Keratinocyte (primary cell): ENCODE measurements around the gene SAMD11. TPM values are rescaled to one million over a fixed set of nuclear protein-coding genes. Genes with fewer than 3 reads are reported as not detected.

ENCODE experiments used
- DNase-seq: peaks from one replicate; pipeline ENCODE4 v3.0.0-alpha.2; 2011; ENCODE audit warnings: low read depth, missing footprints, low spot score
- FAIRE-seq: peaks from 2 replicates; lab custom pipeline; 2011; peaks lifted over from hg19 to GRCh38; lab: Jason Lieb, UNC
- H2AFZ ChIP-seq: 2 replicates; pipeline ENCODE4 v1.6.0; 2012; ENCODE audit warnings: low read length, control low read depth, inconsistent platforms; ENCODE audit not compliant: control insufficient read depth
- H3K27ac ChIP-seq: 2 replicates; pipeline ENCODE4 v1.5.1; 2011; ENCODE audit warnings: low read length; ENCODE audit not compliant: control insufficient read depth, insufficient read depth
- H3K27me3 ChIP-seq: 3 replicates; pipeline ENCODE4 v1.6.0; 2011; ENCODE audit warnings: low read length; ENCODE audit not compliant: control insufficient read depth, insufficient read depth; ENCODE audit errors: extremely low read depth
- H3K36me3 ChIP-seq, 2 experiments: 2 replicates in 1 of 2; 3 replicates in 1 of 2; pipeline ENCODE4 v1.5.1; 2011; ENCODE audit warnings: low read length in 2 of 2, mild to moderate bottlenecking in 1 of 2; ENCODE audit not compliant: control insufficient read depth in 2 of 2, insufficient read depth in 2 of 2; ENCODE audit errors: extremely low read depth in 1 of 2
- H3K4me1 ChIP-seq: 3 replicates; pipeline ENCODE4 v1.5.1; 2011; ENCODE audit warnings: low read length; ENCODE audit not compliant: control insufficient read depth, insufficient read depth; ENCODE audit errors: extremely low read depth
- H3K4me2 ChIP-seq: 3 replicates; pipeline ENCODE4 v1.6.0; 2011; ENCODE audit warnings: low read depth, low read length; ENCODE audit not compliant: control insufficient read depth, insufficient read depth; ENCODE audit errors: extremely low read depth
- H3K4me3 ChIP-seq, 3 experiments: fragments of 200-600 bp in 1 of 3; sonication (generic) in 1 of 3; 2 replicates in 2 of 3; 3 replicates in 1 of 3; pipeline ENCODE4 v1.5.1; 2011 to 2016; ENCODE audit warnings: low read length in 3 of 3, mild to moderate bottlenecking in 3 of 3, control low read depth in 2 of 3, inconsistent platforms in 1 of 3, low read depth in 1 of 3, mixed read lengths in 1 of 3, mixed run types in 1 of 3, moderate library complexity in 1 of 3; ENCODE audit not compliant: control insufficient read depth in 2 of 3, insufficient read depth in 2 of 3; ENCODE audit errors: extremely low read depth in 1 of 3
- H3K79me2 ChIP-seq: 2 replicates; pipeline ENCODE4 v1.6.0; 2012; ENCODE audit warnings: low read length; ENCODE audit not compliant: control insufficient read depth, insufficient read depth
- H3K9ac ChIP-seq: 3 replicates; pipeline ENCODE4 v1.6.0; 2011; ENCODE audit warnings: low read length; ENCODE audit not compliant: control insufficient read depth, insufficient read depth; ENCODE audit errors: extremely low read depth
- H3K9me1 ChIP-seq: 3 replicates; pipeline ENCODE4 v1.6.0; 2011; ENCODE audit warnings: low read length; ENCODE audit not compliant: control insufficient read depth, insufficient read depth; ENCODE audit errors: extremely low read depth
- H3K9me3 ChIP-seq: 2 replicates; pipeline ENCODE4 v1.5.1; 2012; ENCODE audit warnings: low read depth, low read length; ENCODE audit not compliant: control insufficient read depth
- H4K20me1 ChIP-seq: 3 replicates; pipeline ENCODE4 v1.6.0; 2011; ENCODE audit warnings: low read length; ENCODE audit not compliant: control insufficient read depth, insufficient read depth; ENCODE audit errors: extremely low read depth
- EZH2 ChIP-seq: IDR thresholded peaks from one replicate; pipeline ENCODE4 v1.6.1; 2012; ENCODE audit warnings: inconsistent platforms, mild to moderate bottlenecking, low read length, moderate library complexity
- dilution Hi-C: fragments of 300-500 bp; cut with MboI; formaldehyde crosslinking; loops from one replicate; pipeline ENCODE4 v1.7.0; 2020; ENCODE audit warnings: low sequenced_read_pairs; ENCODE audit not compliant: extremely low pct_ligation_motif_present
- polyA plus RNA-seq, 5 experiments: library from polyadenylated mRNA; depleted of rRNA in 3 of 5; stranded (reverse) in 3 of 5; stranded (forward) in 1 of 5; unstranded in 1 of 5; fragments of >200 nt; gene quantifications; 1 replicate in 1 of 5; 2 replicates in 3 of 5; 3 replicates in 1 of 5; pipeline versions ENCODE4 v1.2.1 to v1.2.3, GENCODE V29; 2011 to 2012; ENCODE audit warnings: missing spikeins in 2 of 5, low read depth in 1 of 5, low replicate concordance in 1 of 5
- TF ChIP-seq, protein P1 (sequence below), 3 experiments: IDR thresholded peaks in 1 of 3; conservative IDR thresholded peaks in 1 of 3; optimal IDR thresholded peaks in 1 of 3; 2 replicates in 2 of 3; 3 replicates in 1 of 3; pipeline versions ENCODE3 to v1.5.1; 2011; ENCODE audit warnings: low read length in 3 of 3, mild to moderate bottlenecking in 3 of 3, moderate library complexity in 2 of 3, control low read depth in 1 of 3, inconsistent platforms in 1 of 3; ENCODE audit not compliant: insufficient read depth in 2 of 3; ENCODE audit errors: extremely low read depth in 1 of 3

The SAMD11 gene
- polyA plus RNA-seq, 1 donor (not counting 4 experiments of a cell fraction or from before 2014, with no cell fraction given), result not detected

DNA sequence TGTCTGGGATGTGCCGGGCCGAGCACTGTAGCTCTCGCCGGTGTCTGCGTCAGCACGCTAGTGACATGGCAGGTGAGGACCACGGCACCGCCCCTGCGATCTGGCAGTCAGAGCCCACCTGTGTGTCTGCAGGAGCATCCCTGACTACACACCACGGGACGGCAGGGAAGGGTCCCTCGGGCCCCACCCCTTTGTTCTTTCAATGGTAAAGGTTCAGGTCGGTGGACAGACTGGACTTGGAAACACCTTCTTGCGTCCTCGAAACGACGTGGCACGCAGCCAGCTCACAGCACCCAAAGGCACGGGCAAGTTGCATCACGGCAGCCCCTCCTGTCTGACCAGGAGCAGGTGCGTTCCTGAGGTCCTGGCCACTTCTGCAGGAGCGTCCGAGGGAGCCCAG, 3.7 kb upstream of the SAMD11 start:
- H3K9me3 ChIP-seq, result no peaks in the 10 kb centered on the region
- no peak overlapping the region for H3K4me3 ChIP-seq
- H3K9ac ChIP-seq, result no peak overlapping the region
- no peak overlapping the region for H3K4me2 ChIP-seq
- no peak overlapping the region for H2AFZ ChIP-seq
- no peaks in the 10 kb centered on the region for H3K9me1 ChIP-seq
- no peak overlapping the region for H3K27ac ChIP-seq
- FAIRE-seq (no peak), DNase-seq (no peak)
- H3K79me2 ChIP-seq, result no peaks in the 10 kb centered on the region
- H4K20me1 ChIP-seq, result peaks cover 12% of the 10 kb centered on the region
- H3K27me3 ChIP-seq, result peaks cover 95% of the 10 kb centered on the region
- dilution Hi-C loops, result no loop called here
- H3K4me1 ChIP-seq, result peaks cover 8% of the 10 kb centered on the region
- TF ChIP-seq EZH2, result no peak
- TF ChIP-seq, protein P1, sequence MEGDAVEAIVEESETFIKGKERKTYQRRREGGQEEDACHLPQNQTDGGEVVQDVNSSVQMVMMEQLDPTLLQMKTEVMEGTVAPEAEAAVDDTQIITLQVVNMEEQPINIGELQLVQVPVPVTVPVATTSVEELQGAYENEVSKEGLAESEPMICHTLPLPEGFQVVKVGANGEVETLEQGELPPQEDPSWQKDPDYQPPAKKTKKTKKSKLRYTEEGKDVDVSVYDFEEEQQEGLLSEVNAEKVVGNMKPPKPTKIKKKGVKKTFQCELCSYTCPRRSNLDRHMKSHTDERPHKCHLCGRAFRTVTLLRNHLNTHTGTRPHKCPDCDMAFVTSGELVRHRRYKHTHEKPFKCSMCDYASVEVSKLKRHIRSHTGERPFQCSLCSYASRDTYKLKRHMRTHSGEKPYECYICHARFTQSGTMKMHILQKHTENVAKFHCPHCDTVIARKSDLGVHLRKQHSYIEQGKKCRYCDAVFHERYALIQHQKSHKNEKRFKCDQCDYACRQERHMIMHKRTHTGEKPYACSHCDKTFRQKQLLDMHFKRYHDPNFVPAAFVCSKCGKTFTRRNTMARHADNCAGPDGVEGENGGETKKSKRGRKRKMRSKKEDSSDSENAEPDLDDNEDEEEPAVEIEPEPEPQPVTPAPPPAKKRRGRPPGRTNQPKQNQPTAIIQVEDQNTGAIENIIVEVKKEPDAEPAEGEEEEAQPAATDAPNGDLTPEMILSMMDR (optimal IDR thresholded peaks at IDR 0.05 in 1 of 3, IDR thresholded peaks at IDR 0.05 in 1 of 3, conservative IDR thresholded peaks at IDR 0.05 in 1 of 3; ENCODE audit: extremely low read depth in 1 of 3, insufficient read depth in 2 of 3, low read length in 3 of 3), result no peak
- no peaks in the 10 kb centered on the region for H3K36me3 ChIP-seq

DNA sequence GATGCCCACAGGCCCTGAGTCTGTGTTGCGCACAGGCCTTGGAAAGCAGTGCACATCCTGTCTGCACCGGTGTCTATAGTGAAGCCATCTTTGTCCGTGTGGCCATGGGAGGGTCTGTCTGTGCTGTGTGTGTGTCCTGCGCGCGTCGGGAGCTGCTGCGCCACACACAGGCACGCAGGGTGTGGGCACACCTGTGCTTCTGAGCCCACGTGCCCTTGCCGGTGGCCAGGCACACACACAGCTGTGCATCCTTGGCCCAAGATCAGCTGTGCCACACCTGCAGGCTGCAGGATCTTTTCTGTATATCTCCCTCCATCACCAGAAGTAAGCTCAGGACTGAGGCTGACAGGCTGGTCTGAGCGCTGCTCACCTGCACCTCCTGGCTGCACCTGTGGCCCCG, 3.2 kb upstream of the SAMD11 start:
- Histone ChIP-seq H3K4me1 (peaks cover 8% of the 10 kb centered on the region), H3K79me2 (no peaks in the 10 kb centered on the region), H3K9me3 (no peaks in the 10 kb centered on the region), H3K9ac (no peak overlapping the region), H3K27ac (no peak overlapping the region), H3K27me3 (peaks cover 95% of the 10 kb centered on the region), H3K4me3 (no peak overlapping the region), H2AFZ (no peak overlapping the region), H3K9me1 (no peaks in the 10 kb centered on the region), H3K36me3 (no peaks in the 10 kb centered on the region), H4K20me1 (peaks cover 10% of the 10 kb centered on the region), H3K4me2 (no peak overlapping the region)
- FAIRE-seq (no peak), DNase-seq (no peak)
- TF ChIP-seq, protein P1 (optimal IDR thresholded peaks at IDR 0.05 in 1 of 3, IDR thresholded peaks at IDR 0.05 in 1 of 3, conservative IDR thresholded peaks at IDR 0.05 in 1 of 3; ENCODE audit: extremely low read depth in 1 of 3, insufficient read depth in 2 of 3, low read length in 3 of 3), result no peak
- peak; percentile 69 for TF ChIP-seq EZH2
- dilution Hi-C loops, result no loop called here
